Natural killer cell (primary cell): ENCODE data around the gene SLC1A2. TPM values are rescaled to one million over a fixed set of nuclear protein-coding genes. Genes with fewer than 3 reads are reported as not detected.
A peak's percentile ranks its signal among the peaks of the same experiment; 100 is the strongest.

Experiments
- ATAC-seq, 3 donors: fragments of 150-1000 bp in 2 of 3; fragments of 200-7000 bp in 1 of 3; cut with Tn5 transposase; 1 replicate in 1 of 3; 2 replicates in 2 of 3; pipeline ENCODE4 v1.10.0; 2021; ENCODE audit warnings: mild to moderate bottlenecking in 2 of 3, moderate library complexity in 2 of 3
- DNase-seq, 2 donors: peaks; one replicate each; pipeline versions ENCODE4 v3.0.0 to v3.0.0-alpha.2; 2013 to 2021; ENCODE audit warnings: mixed read lengths in 1 of 2
- H3K27ac ChIP-seq: one replicate; pipeline ENCODE4 v1.5.1; 2013; ENCODE audit warnings: mild to moderate bottlenecking, low read length
- H3K27me3 ChIP-seq: one replicate; pipeline ENCODE4 v1.6.1; 2013; ENCODE audit warnings: low read length; ENCODE audit not compliant: control insufficient read depth, insufficient read depth
- H3K36me3 ChIP-seq: one replicate; pipeline ENCODE4 v1.6.1; 2013; ENCODE audit warnings: low read length; ENCODE audit not compliant: control insufficient read depth, insufficient read depth
- H3K4me1 ChIP-seq: one replicate; pipeline ENCODE4 v1.6.1; 2013; ENCODE audit warnings: low read length; ENCODE audit not compliant: control insufficient read depth, insufficient read depth
- H3K4me3 ChIP-seq: one replicate; pipeline ENCODE4 v1.5.1; 2013; ENCODE audit warnings: low read length
- H3K9me3 ChIP-seq: one replicate; pipeline ENCODE4 v1.6.1; 2013; ENCODE audit warnings: low read length; ENCODE audit not compliant: control insufficient read depth, insufficient read depth
- H3K27ac Mint-ChIP-seq, 2 donors: one replicate each; pipeline ENCODE4 v1.8.0; 2022; ENCODE audit warnings: mild to moderate bottlenecking in 2 of 2, mixed read lengths in 2 of 2, moderate library complexity in 1 of 2
- H3K27me3 Mint-ChIP-seq, 2 donors: one replicate each; pipeline ENCODE4 v1.8.0; 2022; ENCODE audit warnings: low read depth in 2 of 2, mixed read lengths in 2 of 2
- H3K36me3 Mint-ChIP-seq: one replicate; pipeline ENCODE4 v1.8.0; 2022; ENCODE audit warnings: mixed read lengths
- H3K4me1 Mint-ChIP-seq, 2 donors: one replicate each; pipeline ENCODE4 v1.8.0; 2022; ENCODE audit warnings: mixed read lengths in 2 of 2
- H3K4me3 Mint-ChIP-seq: one replicate; pipeline ENCODE4 v1.8.0; 2022; ENCODE audit warnings: mild to moderate bottlenecking, moderate library complexity, mixed read lengths
- H3K9me3 Mint-ChIP-seq, 2 donors: one replicate each; pipeline ENCODE4 v1.8.0; 2022; ENCODE audit warnings: mixed read lengths in 2 of 2
- CTCF ChIP-seq: fragments of 200-600 bp; IDR thresholded peaks from one replicate; pipeline ENCODE4 v1.8.0; 2022; ENCODE audit warnings: antibody characterized with exemption
- WGBS: methylation state at CpG from one replicate; pipeline ENCODE4 v1.1.7; 2013; ENCODE audit warnings: missing lambda C conversion rate; ENCODE audit not compliant: insufficient coverage; 5-methylcytosine and 5-hydroxymethylcytosine counted together
- intact Hi-C: fragments of 100-400 bp; cut with micrococcal nuclease; formaldehyde crosslinking; loops from one replicate; pipeline ENCODE4 v1.14.2; 2022
- total RNA-seq, 4 donors: library from RNA; stranded (reverse); fragments of 120-200 nt in 1 of 4; gene quantifications; one replicate each; pipeline versions ENCODE4 v1.2.3 to v1.2.4, GENCODE V29; 2013 to 2022

The SLC1A2 gene
- total RNA-seq, 3 donors from 2014 or later (not counting 1 experiment from before 2014, with no cell fraction given) = 0.02 TPM; not detected in 2

- DNase-seq (peak in 1 of 2 donors; percentile 75), ATAC-seq (peak; percentile 57 to 60 (median 58))
- WGBS = 28% methylated on average over 2 of the region's 3 CpGs
- Mint-ChIP-seq H3K4me1 (peaks cover 29 to 32% of the 10 kb centered on the region in 2 donors), H3K27ac (peak overlapping the region; percentile 81 to 93), H3K4me3 (peak overlapping the region; percentile 62), H3K36me3 (no peaks in the 10 kb centered on the region), H3K27me3 (no peaks in the 10 kb centered on the region), H3K9me3 (no peaks in the 10 kb centered on the region)
- intact Hi-C loops = loop anchor here (2.0 to 10.0 kb wide), 2 partner anchors 73 to 173 kb away; no protein-coding TSS in a partner anchor
- Histone ChIP-seq H3K4me1 (peaks cover 40% of the 10 kb centered on the region), H3K4me3 (no peak overlapping the region), H3K9me3 (peaks cover 7% of the 10 kb centered on the region), H3K27me3 (no peaks in the 10 kb centered on the region), H3K27ac (peak overlapping the region; percentile 80), H3K36me3 (no peaks in the 10 kb centered on the region)
- no peak for TF ChIP-seq CTCF
Observed at GRCh38 chr11:35247863-35248262, 171.5 kb downstream of the SLC1A2 start.

GRCh38 chr11:35247428-35247827 is 171.9 kb downstream of the SLC1A2 start:
- Histone ChIP-seq H3K36me3 (no peaks in the 10 kb centered on the region), H3K9me3 (peaks cover 7% of the 10 kb centered on the region), H3K4me1 (peaks cover 40% of the 10 kb centered on the region), H3K27ac (peak overlapping the region; percentile 80), H3K4me3 (no peak overlapping the region), H3K27me3 (no peaks in the 10 kb centered on the region)
- peak; percentile 49 to 92 for DNase-seq
- intact Hi-C loops = loop anchor here (2.0 to 10.0 kb wide), 2 partner anchors 73 to 173 kb away; no protein-coding TSS in a partner anchor
- peak overlapping the region; percentile 62 for H3K4me3 Mint-ChIP-seq
- H3K9me3 Mint-ChIP-seq = no peaks in the 10 kb centered on the region
- no peaks in the 10 kb centered on the region for H3K27me3 Mint-ChIP-seq
- no peak for TF ChIP-seq CTCF
- H3K27ac Mint-ChIP-seq = peak overlapping the region; percentile 81 to 93
- H3K4me1 Mint-ChIP-seq = peaks cover 33 to 37% of the 10 kb centered on the region in 2 donors
- H3K36me3 Mint-ChIP-seq = no peaks in the 10 kb centered on the region
- WGBS = 27% methylated on average over 3 of the region's 3 CpGs
- ATAC-seq = peak; percentile 81 to 93 (median 90)

- peaks cover 40% of the 10 kb centered on the region for H3K4me1 ChIP-seq
- no peaks in the 10 kb centered on the region for H3K36me3 ChIP-seq
- intact Hi-C loops = loop anchor here (2.0 to 10.0 kb wide), 2 partner anchors 72 to 172 kb away; no protein-coding TSS in a partner anchor
- H3K4me3 Mint-ChIP-seq = peak overlapping the region; percentile 62
- H3K4me3 ChIP-seq = no peak overlapping the region
- no peak for TF ChIP-seq CTCF
- no peaks in the 10 kb centered on the region for H3K27me3 Mint-ChIP-seq
- DNase-seq (no peak), ATAC-seq (no peak)
- no peaks in the 10 kb centered on the region for H3K9me3 Mint-ChIP-seq
- no peaks in the 10 kb centered on the region for H3K36me3 Mint-ChIP-seq
- peak overlapping the region; percentile 80 for H3K27ac ChIP-seq
- peaks cover 37% of the 10 kb centered on the region in 2 donors for H3K4me1 Mint-ChIP-seq
- no peaks in the 10 kb centered on the region for H3K27me3 ChIP-seq
- 95% methylated on average over 2 of the region's 2 CpGs for WGBS
- H3K9me3 ChIP-seq = peaks cover 7% of the 10 kb centered on the region
- H3K27ac Mint-ChIP-seq = peak overlapping the region; percentile 81 to 93
Observed at GRCh38 chr11:35246745-35247144, 172.6 kb downstream of the SLC1A2 start.

- Mint-ChIP-seq H3K27me3 (no peaks in the 10 kb centered on the region), H3K4me1 (peaks cover 37% of the 10 kb centered on the region in 2 donors), H3K36me3 (no peaks in the 10 kb centered on the region), H3K27ac (peak overlapping the region; percentile 81 to 93), H3K9me3 (no peaks in the 10 kb centered on the region), H3K4me3 (no peak overlapping the region)
- H3K27me3 ChIP-seq = no peaks in the 10 kb centered on the region
- intact Hi-C loops = loop anchor here (2.0 to 10.0 kb wide), 2 partner anchors 71 to 171 kb away; no protein-coding TSS in a partner anchor
- no peak for TF ChIP-seq CTCF
- no peak for ATAC-seq
- H3K4me3 ChIP-seq = no peak overlapping the region
- peaks cover 47% of the 10 kb centered on the region for H3K4me1 ChIP-seq
- H3K9me3 ChIP-seq = peaks cover 7% of the 10 kb centered on the region
- WGBS = 98% methylated on average over 1 of the region's 1 CpG
- DNase-seq = no peak
- no peaks in the 10 kb centered on the region for H3K36me3 ChIP-seq
- peak overlapping the region; percentile 80 for H3K27ac ChIP-seq
Observed at GRCh38 chr11:35245786-35246185, 173.6 kb downstream of the SLC1A2 start.
